NB4 (cell line): ENCODE measurements around the gene NCF4.

Experiments
- DNase-seq: peaks from one replicate; pipeline ENCODE4 v3.0.0; 2010; ENCODE audit warnings: low read depth
- H3K4me3 ChIP-seq: one replicate; pipeline ENCODE4 v1.5.1; 2011; ENCODE audit warnings: mild to moderate bottlenecking, low read depth, low read length, moderate library complexity
- CTCF ChIP-seq: IDR thresholded peaks from one replicate; pipeline ENCODE4 v1.5.1; 2012; ENCODE audit warnings: low read depth, low read length
- MAX ChIP-seq: IDR thresholded peaks from 2 replicates; pipeline ENCODE4 v1.6.1; 2011; ENCODE audit warnings: low read depth, low read length
- MYC ChIP-seq: IDR thresholded peaks from 2 replicates; pipeline ENCODE4 v1.6.1; 2011; ENCODE audit warnings: low read depth, low read length
- POLR2A ChIP-seq: IDR thresholded peaks from 2 replicates; pipeline ENCODE4 v1.6.1; 2011; ENCODE audit warnings: mild to moderate bottlenecking; ENCODE audit not compliant: insufficient read length; ENCODE audit errors: extremely low read depth

NCF4 gene

DNA sequence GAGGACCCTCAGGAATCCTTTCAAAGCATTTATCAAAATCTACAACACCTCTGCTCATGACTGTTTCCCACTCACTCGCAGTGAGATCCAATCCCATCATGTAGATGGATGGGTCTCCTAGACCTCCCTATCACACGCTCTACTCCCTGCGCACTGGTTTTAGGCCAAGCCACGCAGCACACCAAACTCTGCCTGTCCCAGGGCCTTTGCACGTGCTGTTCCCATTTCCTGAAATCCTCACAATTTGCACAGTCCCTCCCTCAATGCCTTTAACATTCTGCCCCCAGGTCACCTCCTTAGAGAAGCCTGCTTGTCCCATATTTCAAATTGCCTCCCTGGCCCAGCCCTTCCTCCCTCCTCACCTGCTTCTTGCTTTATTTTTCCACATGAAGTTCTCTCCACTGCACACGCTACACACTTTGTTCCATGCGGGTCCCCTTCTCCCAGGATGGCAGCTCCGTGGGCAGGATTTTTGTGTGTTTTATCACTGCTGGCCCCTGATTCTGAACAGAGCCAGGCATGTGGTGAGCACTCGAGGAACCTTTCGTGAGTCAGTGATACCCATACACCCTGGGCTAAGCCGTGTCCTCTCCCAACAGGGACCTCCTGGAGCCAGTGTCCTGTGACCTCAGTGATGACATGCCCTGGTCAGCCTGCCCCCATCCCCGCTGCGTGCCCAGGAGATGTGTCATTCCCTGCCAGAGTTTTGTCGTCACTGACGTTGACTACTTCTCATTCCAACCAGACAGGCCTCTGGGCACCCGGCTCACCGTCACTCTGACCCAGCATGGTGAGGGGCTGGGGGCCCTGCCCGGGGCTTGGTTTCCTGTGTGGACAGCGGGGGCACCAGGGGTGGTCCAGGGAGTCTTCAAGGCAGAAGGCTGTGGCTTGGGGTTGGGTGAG lies 64.8 kb downstream of the NCF4 start:
- no peak for TF ChIP-seq MYC
- TF ChIP-seq MAX, result no peak
- TF ChIP-seq CTCF, result no peak
- TF ChIP-seq POLR2A, result no peak
- no peak overlapping the region for H3K4me3 ChIP-seq
- no peak for DNase-seq

GRCh38 chr22:36926309-36926708 lies 65.5 kb downstream of the NCF4 start:
- no peak overlapping the region for H3K4me3 ChIP-seq
- DNase-seq, result no peak
- TF ChIP-seq MYC (no peak), POLR2A (no peak), CTCF (no peak), MAX (no peak)

DNA sequence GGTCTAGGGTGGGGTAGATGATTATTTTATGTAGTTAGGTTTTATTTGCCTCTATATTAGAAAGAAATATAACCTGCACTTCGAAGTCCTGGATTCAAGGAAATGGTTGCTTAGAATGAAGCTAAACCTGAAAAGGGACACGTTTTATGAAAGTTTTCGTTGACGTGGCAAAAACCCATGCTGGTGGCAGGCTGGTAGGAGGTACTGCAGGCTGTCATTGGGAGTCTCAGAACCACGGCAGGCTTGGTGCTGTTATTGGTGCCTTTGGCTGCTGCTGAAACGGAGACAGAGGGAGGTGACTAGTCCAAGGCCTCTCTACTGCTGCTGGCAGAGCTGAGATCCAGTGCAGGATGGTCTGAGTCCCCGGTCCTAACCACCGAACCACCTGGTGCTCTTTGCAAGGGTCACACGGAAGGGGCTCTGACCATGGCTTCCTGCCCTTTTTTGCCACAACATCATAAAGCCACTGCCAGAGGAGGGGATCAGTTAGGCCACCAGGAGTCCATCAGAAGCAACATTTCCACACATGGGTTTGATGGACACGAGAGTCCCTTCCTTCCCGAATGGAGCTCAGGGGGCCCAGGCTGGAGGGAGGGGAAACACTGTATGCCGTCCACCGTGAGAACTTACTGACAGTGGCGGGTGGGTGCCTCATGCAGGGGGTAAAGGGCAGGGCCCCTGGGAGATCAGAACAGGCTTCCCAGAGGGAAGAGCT lies 66.1 kb downstream of the NCF4 start:
- no peak overlapping the region for H3K4me3 ChIP-seq
- no peak for DNase-seq
- TF ChIP-seq MYC (no peak), CTCF (no peak), POLR2A (no peak), MAX (no peak)
